ENCODE results near the gene RFPL3.
"Not testable (repeated sequence)": the region's sequence is repeated elsewhere in the genome, so short reads cannot be mapped to it uniquely, and the experiment has no call there.

Gene RFPL3

DNA sequence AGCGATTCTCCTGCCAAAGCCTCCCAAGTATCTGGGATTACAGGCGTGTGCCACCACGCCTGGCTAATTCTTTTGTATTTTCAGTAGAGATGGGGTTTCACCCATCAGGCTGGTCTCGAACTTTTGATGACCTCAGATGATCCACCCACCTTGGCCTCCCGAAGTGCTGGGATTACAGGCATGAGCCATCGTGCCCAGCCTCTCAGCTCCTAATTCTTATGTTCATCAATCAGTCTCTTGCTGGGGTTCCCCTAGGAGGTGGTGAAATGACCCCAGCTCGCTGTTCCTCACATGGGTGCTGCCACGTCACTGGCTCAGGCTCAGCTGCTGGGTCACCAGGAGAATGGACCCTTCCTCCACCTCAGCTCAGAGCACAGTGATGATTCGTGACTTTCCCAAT, at the start of gene RFPL3:
Gene RFPL3 (plus strand): TSS at position 301 of the 400 bp plus-strand sequence. CDS start 205 bp downstream, outside the sequence.
- DNase-seq (ENCODE audit: low read depth in 3 of 3) = not testable (repeated sequence)

DNA sequence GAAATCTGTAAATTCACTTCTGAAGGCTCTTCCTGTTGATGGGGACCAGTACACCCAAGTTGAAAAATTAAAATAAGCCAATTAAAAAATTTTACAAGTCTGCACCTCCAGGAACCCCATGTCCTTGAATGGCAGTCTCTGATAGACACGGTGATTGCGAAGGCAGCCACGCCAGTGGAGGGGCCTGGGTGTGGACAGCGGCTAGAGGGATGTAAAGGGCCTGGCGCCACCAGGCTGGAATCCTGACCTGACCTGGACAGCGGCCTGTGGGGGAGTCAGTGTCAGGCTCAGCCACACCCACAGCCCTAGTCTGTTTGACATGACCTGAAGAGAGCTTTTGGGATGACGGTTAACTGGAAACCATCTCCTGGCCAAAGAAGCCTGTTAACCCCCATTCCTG, 49.5 kb upstream of the RFPL3 start:
- DNase-seq (ENCODE audit: low read depth in 3 of 3) = no peak

DNA sequence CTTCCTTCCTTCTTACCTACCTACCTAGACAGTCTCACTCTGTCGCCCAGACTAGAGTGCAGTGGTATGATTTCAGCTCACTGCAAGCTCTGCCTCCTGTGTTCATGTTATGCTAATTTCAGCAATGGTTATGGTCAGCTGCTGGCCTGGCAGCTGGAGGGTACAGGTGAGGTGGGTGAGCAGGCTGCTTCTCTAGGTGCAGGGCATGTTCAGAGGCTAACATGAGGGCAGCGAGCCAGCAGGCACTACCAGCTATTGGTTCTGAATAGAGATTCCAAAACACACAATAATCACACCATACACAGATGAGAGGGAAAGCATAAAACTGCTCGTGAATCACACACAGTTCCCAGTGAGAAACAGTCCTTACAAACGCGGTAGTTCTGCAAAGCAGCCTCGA, 48.7 kb upstream of the RFPL3 start:
- DNase-seq (ENCODE audit: low read depth in 3 of 3) = no peak

DNA sequence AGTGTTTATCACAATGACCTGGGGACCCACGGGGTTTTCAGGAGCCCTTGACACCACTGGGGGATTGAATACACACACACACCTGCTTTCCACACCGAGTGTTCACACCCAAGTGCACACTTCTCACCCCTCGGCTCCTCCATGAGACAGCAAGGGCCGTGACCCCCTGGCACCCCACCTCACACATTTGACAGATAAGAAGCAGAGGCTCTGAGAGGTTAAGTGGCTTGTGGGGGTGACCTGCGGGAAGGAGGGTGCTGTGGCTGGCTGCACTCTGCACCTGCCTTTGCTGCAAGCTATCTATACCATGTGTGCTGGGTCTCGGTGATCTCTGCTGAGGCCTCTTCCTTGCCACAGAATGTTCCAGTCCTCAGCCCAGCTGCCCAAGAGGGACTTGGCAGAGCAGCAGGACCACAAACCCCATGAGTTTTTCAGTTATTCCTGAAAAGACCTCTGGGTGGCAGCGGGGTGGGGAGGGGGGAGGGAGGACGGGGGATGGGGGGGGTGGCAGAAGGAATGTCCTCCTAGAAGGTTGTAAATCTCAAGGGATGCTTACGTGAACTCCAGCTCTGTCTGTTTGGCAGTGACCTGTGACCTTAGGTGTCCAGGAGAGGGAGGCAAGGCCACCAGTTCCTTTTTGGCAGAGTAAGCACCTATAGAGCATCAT, 47.9 kb upstream of the RFPL3 start:
- no peak for DNase-seq (ENCODE audit: low read depth in 3 of 3)

DNA sequence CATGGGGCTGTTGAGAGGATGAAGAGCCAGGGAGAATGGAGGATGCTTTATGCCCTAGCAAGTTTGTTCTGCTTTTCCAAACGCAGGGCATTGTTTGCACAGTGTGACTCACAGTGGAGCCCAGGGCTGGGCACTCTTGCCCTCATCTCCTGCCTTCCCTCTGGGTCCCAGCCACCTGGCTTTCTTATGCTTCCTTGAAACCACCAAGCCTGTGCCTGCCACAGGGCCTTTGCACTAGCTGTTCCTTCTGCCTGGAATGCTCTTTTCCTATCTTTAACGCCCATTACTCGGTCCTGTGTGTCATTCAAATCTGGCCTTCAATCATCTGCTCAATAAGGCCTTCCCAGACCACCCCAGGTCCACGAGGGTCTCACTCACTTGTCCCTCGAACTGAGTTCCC, 46.9 kb upstream of the RFPL3 start:
- no peak for DNase-seq (ENCODE audit: low read depth in 3 of 3)

DNA sequence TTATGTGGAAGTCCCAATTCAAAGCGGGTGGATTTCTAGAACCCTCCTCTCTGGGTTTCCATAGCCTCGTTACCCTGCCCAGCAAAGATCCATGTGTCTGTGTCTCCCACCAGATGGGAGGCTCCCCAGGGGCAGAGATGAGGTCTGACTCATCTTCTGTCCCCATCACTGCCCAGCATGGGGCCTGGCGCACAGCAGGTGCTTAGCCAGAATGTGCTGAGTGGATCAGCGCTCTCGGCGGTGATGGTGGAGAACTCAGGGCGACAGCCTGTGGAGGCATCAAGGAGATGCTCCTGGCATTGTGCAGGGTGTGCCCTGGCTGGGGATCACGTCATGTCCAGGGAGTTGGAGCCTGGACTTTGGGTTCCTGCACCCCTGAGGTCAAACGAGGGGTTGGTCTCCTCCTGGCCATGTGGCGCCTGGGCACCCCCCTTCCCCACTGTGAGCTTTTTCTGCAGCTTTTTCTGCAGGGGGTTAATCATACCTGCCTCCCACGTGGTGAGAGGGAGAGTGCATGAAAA, 46.1 kb upstream of the RFPL3 start:
- DNase-seq (ENCODE audit: low read depth in 3 of 3) = no peak

DNA sequence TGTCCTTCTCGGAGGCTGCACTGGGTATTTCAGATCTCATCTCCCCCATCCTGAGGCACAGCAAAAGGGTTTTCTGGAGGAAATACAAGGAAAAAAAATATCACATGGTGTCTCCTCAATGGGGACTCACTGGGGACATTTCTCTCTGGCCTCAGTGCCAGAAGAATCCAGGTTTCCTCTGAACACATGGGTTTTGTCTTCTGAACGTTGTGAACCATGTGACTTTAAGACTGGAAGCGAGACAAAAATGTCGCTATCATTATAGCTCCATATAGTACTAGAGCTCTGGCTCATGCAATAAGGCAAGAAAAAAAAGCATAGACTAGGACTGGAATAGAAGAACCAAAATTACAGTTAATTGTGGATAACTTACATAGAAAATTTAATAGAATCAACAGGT, 44.9 kb upstream of the RFPL3 start:
- DNase-seq (ENCODE audit: low read depth in 3 of 3) = no peak

DNA sequence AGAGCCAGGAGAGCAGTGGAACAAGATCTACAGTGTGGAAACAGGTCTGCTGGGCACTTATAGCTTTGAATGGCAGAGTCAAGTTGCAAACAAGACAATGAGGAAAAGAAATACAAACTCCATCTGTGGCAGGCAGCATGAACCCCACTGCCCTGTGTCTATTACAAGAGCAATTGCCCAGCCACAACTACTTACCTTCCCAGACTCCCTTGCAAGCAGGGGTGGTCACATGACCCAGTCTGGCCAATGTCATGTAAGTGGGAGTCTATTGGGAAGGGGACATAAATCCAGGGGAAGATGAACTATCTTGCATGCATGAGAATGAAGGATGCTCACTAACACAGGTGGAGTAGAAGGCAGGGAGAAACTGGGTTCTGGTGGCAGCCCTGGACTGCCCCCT, 44.1 kb upstream of the RFPL3 start:
- no peak for DNase-seq (ENCODE audit: low read depth in 3 of 3)

DNA sequence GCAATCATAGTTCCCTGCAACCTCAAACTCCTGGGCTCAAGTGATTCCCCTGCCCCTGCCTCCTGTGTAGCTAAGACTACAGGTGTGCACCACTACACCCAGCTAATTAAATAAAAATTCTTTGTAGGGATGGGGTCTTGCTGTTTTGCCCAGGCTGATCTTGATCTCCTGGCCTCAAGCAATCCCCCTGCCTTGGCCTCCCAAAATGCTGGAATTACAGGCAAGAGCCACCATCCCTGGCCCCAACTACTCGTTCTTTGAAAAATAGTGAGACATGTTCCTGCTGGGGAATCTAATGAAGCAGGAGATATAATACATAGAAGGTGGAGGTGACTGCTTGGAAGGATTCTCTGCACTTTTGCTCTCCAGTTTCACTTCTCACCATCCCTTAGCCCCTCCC, 40.1 kb upstream of the RFPL3 start:
- DNase-seq (ENCODE audit: low read depth in 3 of 3) = no peak

DNA sequence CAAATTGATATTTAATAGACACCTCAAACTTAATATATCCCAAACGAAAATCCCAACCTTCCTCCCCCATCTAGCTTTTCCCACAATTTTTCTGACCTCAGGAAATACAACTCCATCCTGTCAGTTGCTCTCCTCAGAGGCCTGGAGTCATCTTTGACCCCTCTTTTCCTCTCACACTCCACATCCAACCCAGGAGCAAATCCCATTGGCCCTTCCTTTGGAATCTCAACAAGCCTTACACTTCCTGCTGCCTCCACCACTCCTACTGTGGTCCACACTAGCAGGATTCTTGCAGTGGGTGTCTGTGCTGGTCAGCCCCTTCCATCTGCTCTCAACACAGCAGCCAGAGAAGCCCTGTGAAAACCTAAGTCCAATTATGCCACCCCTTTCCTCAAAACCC, 39.3 kb upstream of the RFPL3 start:
- DNase-seq (ENCODE audit: low read depth in 3 of 3) = no peak

DNA sequence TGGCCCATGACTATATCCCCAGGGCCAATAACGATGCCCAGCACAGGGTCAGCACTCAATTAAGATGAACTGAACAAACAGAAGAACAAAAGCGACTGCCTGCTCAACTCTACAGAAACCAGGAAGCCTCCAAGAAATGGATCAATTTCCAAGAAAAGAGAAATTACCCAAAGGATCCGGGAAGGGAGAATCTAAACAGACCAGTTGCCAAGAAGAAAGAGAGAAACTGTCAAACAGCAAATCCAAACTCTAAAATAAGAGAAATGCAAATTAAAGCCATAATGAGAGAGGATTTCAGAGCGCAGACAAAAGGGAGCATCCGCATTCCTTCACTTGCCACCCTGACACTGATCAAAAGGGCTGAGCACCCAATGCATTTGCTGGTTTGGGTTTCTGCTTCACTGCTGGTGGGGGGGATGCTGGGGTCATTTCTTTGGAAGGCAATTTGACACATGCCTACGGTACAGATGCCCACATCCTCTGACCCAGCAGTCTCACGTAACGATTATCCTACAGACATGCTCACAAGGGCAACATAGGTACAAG, 37.7 kb upstream of the RFPL3 start:
- no peak for DNase-seq (ENCODE audit: low read depth in 3 of 3)

DNA sequence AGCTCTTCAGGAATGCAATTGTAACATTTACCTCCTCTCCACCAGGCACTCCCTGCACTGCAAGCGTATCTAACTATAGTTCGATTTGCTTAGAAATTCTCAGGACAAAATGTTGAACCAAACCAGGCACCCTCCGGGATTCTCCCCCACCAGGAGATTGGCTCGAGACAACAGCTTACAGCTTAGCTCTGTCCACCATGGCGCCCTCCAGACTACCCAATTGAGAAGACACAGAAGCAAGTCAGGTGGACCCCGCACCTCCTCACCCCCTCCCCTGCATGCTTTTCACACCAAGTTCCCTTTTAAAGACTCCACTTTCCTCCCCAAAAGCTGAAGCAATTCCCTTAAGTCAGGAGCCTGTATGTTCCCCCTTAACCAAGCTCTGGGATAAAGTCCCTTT, 34.7 kb upstream of the RFPL3 start:
- DNase-seq (ENCODE audit: low read depth in 3 of 3) = no peak

DNA sequence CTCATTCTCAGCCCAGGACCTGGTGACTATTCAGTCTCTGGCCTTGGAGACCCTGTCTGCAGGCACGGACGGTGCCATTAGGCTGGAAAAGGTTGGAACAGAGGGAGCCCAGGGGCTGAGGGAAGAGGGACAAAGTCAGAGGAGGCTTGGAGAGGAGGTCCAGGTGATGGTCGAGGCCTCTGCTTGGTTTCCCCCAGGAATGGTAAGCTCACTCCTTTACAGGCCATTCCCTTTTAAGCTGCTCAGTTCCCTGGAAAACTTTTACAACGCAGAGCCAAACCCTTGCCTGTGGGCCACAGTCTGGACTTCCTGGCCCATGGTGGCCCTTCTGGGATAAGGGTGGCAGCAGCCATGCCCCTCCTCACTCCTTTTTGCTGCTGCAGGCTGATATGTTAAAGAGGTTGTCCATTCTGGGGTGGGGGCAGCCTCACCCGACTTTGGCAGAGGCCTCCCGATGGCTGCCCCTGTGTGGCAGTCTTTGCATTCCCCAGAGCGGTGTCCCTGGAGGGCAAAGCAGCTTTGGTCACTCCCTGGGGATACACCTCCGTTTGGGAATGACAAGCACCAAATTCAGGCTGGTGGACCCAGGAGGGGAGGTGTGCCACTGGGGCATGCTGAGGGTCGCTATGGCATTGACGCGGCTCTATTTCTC, 34.0 kb upstream of the RFPL3 start:
- no peak for DNase-seq (ENCODE audit: low read depth in 3 of 3)

DNA sequence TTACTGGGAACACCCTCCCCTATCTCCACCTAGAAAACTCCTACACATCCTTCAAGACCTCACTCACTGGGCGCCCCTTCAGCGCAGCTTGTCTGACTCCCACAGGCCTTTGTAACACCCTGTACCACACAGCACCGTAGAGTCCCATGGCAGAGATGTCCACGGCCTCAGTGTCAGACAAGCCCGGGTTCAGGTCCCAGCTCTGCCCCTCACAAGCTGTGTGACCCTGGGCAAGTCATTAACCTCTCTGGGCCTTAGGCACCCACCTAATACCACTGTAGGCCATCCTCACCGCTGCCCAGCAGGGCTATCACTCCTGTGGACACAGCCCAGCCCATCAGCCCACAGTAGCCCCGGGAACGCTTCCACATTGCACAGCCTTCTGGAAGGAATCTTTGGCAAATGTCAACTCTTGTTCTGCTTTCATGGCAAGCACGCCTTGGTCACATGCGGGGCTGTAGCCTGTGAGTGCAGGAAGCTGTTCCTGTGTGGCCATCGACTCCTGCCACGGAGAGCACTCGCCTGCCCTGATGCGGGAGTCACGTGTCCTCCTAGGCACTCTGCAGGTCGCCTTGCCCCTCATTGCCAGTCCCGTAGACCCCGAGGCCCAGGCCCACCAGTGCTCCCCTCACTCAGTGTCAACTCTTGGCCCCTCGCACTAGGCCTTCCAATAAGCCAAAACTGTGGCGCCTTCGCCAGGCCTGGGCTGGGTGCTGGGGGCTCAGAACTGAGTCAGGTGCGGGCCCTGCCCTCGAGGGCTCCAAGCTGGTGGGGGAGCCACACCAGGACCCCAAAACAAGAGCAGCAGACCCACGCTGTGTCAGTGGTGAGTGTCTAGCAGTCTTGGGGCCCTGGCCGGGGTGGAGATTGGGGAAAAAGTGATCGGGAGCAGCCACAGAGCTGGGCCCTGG, 32.9 kb upstream of the RFPL3 start:
- no peak for DNase-seq (ENCODE audit: low read depth in 3 of 3)

DNA sequence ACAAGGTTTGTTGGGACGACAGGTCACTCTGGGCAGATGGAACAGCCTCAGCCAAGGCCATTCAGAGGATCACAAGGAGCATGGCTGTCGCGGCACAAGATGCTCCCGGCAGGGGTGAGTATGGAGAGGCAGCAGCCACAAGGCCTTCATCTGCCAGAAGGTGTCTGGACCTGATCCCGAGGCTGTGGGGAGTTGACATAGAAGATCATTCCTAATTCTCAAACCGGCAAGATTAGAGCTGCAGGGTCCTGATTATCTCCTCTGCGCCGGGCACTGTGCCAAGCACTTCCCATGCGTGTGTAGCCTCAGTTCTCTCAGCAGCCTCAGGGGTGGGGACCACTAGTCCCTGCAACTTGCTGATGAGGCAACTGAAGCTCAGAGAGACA, 32.3 kb upstream of the RFPL3 start:
- DNase-seq (ENCODE audit: low read depth in 3 of 3) = no peak

DNA sequence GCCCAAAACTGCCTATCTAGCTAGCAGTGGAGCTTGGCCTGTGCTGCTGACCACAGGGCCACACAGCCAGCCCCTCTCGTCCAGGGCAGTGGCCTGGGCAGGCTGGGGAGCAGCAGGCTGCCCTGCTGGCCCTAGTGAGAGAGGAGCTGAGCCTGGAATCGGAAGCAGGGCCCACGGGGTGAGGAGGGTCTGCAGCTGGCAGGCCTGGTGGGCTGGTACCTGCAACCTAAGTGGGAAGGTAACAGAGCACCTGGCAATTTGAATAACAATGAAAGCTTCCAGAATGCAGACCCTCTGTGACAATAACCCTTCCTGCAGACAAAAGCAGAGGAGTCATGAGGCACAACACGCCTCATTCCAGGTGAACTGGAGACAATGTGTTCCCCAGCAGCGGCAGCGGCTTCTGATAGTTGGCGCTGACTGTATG, 31.8 kb upstream of the RFPL3 start:
- DNase-seq (ENCODE audit: low read depth in 3 of 3) = no peak

DNA sequence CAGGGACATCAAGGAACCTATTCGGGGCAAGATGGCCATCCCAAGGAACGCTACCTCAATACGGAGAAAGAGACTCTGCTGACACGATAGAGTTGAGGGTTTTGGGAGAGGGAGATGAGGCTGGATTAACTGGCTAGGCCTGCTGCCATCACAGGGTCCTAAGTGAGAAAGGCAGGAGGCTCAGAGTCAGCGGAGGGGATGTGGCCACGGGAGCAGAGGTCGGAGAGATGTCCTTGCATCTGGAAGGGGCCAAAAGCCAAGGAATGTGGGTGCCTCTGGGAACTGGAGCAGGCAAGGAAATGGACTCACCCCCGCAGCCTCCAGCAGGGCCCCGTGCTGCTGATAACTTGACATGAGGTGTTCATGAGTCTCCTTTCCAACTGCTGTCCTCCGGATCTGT, 31.0 kb upstream of the RFPL3 start:
- no peak for DNase-seq (ENCODE audit: low read depth in 3 of 3)

DNA sequence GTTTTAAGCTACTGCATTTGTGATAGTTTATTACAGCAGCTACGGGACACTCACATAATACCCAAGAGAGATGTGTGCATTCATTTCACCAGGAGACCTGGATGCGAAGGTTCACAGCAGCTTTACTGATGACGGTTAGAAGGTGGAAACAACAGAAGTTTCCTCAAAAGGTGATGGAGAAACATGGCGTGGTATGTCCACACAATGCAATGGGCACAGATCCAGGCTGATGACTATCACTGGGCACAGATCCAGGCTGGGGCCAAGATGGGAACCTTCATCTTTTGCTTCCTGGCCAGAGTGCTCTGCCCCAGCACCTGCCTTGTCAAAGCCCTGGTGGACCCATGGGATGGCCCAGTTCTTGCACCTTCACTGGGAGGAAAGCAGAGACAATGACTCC, 30.6 kb upstream of the RFPL3 start:
- no peak for DNase-seq (ENCODE audit: low read depth in 3 of 3)

DNA sequence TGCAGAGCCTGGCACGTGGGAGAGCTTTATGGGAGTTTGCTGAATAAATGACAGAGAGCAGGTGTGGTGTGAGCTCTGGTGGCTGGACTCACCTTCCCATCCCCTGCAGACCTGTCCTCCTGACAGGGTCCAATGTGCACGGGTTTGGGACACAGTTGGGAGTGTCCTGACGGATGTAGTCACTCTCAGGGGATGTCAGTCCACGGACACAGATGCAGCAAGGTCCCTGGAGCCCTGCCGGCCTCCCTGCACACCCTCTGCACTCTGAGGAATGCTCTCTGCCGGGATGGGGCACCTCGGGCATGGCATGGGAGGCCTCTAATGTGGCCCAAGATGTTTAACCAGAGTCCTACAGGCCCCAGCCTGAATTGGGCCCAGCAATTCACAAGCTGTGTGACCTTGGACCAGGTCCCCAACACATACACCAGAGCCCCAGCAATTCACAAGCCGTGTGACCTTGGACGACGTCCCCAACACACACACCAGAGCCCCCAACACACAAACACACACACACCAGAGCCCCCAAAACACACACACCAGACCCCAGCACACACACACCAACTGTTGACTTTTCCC, 30.0 kb upstream of the RFPL3 start:
- no peak for DNase-seq (ENCODE audit: low read depth in 3 of 3)

DNA sequence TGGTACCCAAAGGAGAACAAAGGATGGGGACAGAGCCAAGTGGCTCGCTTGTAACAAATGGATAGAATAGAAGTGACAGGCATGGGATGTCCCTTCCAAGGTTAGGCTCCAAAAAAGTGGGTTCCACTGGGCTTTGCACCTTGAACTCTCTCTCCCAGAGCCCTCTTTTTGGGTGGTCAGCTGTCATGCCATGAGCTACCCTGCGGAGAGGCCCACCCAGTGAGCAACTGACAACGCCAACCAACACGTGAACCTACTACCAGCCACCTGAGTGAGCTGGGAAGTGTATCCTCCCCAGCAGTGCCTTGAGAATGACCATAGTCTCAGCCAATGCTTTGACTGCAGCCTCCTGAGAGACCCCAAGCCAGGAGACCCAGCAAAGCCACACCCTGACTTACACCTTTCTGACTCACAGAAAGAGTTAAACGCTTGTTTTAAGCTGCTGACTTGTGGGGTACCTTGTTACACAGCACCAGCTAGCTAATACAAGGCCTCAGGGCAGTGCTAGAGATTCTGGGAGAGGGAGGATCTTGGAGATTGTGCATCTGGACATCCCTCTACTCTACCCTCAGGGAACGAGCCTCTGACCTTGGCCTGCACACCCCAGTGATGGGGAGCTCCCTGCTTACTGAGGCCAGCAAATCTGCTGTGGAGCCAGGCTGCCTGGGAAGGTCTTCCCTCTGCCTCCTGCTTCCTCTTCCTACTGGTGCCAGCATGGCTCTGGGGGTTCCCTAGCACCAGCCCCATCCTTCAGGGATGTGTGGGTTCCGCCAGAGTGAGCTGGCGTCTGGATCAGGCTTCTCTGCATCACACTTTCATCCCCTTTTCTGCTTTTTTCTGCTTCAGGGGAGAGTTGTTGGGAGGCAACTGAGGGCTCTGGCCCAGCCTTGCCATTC, 29.1 kb upstream of the RFPL3 start:
- no peak for DNase-seq (ENCODE audit: low read depth in 3 of 3)

DNA sequence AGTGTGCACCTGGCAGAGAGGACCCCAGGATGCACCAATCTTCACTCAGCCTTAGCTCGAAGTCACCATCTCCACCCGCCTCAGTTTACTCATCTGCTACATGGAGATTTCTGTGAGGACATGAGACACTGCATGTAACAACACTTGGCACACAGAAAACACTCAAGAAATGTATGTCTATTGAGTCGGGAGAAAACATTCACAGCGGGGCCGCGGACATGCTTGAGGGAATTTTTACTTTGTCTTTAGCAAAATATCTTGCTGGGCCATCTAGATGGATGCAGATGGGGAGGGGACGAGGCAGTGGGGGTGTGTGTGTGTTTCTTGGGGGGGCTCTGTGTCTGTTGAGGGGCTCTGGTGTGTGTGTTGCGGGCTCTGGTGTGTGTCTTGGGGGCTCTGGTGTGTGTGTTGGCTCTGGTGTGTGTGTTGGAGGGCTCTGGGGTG, 28.4 kb upstream of the RFPL3 start:
- no peak for DNase-seq (ENCODE audit: low read depth in 3 of 3)
